Uterus (tissue), 2 donors: Measurements from ENCODE around the gene PCGF1.
"Not testable (repeated sequence)": the region's sequence is repeated elsewhere in the genome, so short reads cannot be mapped to it uniquely, and the experiment has no call there.

Experiments
- CTCF ChIP-seq, 4 experiments: fragments of 200-600 bp in 2 of 4; fragments of 450-650 bp in 2 of 4; sonication (generic) in 2 of 4; IDR thresholded peaks; one replicate each; pipeline ENCODE4 v1.5.1; 2016 to 2019; ENCODE audit warnings: antibody characterized with exemption in 4 of 4, mild to moderate bottlenecking in 2 of 4, moderate library complexity in 1 of 4
- POLR2A ChIP-seq, 2 donors: fragments of 450-650 bp; IDR thresholded peaks; one replicate each; pipeline ENCODE4 v1.6.1; 2016; ENCODE audit warnings: antibody characterized with exemption in 2 of 2, mild to moderate bottlenecking in 1 of 2, moderate library complexity in 1 of 2

- TF ChIP-seq POLR2A, CTCF (IDR thresholded peaks at IDR 0.05): not testable (repeated sequence)
Measured at GRCh38 chr2:74460187-74460586, 47.3 kb downstream of the PCGF1 start.
